ENCODE results near the gene FMNL3. TPM values are rescaled to one million over a fixed set of nuclear protein-coding genes. Genes with fewer than 3 reads are reported as not detected.

Gene FMNL3
- total RNA-seq, 1 experiment from 2014 or later: 5.6 TPM

DNA sequence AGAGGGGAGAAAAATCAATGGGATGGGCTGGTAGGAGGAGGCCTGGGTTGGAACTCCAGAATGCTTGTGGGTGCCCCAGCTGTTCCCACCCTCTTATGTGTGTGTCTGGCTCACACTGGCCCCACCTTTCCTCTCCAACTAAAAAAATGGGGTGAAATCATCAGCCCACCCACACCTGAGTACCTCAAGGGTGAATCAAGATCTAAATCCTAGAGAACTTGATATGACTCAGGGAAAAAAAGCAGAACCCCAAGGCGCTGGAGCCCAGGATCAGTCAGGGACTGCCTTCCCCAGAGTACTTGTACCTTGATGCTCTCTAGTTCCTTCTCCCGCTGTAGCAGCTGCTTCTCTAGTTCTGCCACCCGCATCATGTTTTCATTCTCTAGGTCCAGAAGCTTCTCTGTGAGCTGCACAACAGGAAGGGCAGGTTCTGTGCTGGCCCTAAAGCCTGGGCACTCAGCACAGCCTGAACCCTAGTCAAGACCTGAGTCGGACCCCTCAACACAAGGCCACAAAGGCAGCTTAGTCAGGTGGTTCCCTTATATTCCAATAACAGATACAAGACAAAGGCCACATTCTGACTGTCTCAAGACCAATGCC is 54.2 kb downstream of the FMNL3 start:
- intact Hi-C loops (cut with micrococcal nuclease; ENCODE audit: unreplicated experiment): no loop called here
- ChIA-PET POLR2A (ENCODE audit: unreplicated experiment) (no interaction called here), CTCF (no interaction called here)

DNA sequence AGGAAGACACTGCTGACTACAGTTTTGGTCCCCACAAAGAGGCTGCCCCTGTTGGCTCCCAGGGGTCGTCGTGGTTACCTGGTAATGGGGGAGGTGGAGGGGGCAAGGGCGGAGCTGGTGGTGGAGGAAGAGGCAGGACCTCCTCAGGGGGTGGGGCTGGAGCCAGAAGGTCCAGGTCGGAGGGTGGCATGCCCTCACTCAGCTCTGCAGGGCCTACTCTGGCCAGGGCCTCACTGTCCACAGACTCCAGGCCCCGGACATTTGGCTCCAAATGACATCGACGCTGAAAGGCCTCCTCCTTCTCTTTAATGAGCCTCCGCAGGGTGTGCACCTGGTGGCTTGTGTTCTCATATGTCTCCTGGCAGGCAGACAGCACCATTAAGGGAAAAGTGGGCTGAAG is 55.4 kb downstream of the FMNL3 start:
- H3K4me2 ChIP-seq: no peak overlapping the region
- no peaks in the 10 kb centered on the region for H3K4me1 ChIP-seq (replicated peaks; ENCODE audit: insufficient read depth)
- ChIA-PET CTCF (no interaction called here), POLR2A (ENCODE audit: unreplicated experiment) (no interaction called here)
- no peak for DNase-seq
- no peaks in the 10 kb centered on the region for H3K27me3 ChIP-seq (ENCODE audit: insufficient read depth, low read depth)
- no peak overlapping the region for H3K4me3 ChIP-seq
- intact Hi-C loops (cut with micrococcal nuclease; ENCODE audit: unreplicated experiment): no loop called here
- TF ChIP-seq CTCF (conservative IDR thresholded peaks at IDR 0.05) (no peak), EZH2 (IDR thresholded peaks at IDR 0.05; ENCODE audit: low read depth) (no peak)
- no peaks in the 10 kb centered on the region for H3K36me3 ChIP-seq (ENCODE audit: low read depth)
- H3K79me2 ChIP-seq (ENCODE audit: low read depth): no peaks in the 10 kb centered on the region
- H3K9me2 ChIP-seq (ENCODE audit: insufficient read depth): no peaks in the 10 kb centered on the region
- no peak overlapping the region for H3K27ac ChIP-seq
- no peaks in the 10 kb centered on the region for H3K9me3 ChIP-seq (ENCODE audit: insufficient read depth, low read depth)
- H4K20me1 ChIP-seq (ENCODE audit: insufficient read depth): no peaks in the 10 kb centered on the region
- H3F3A ChIP-seq (ENCODE audit: insufficient read depth, low read depth): no peaks in the 10 kb centered on the region
- H2AFZ ChIP-seq: no peak overlapping the region
- BruUV-seq (replicated peaks): no TSS peak

More for the DNA sequence above, 54.2 kb downstream of the FMNL3 start:
- Histone ChIP-seq H3K36me3 (ENCODE audit: low read depth) (no peaks in the 10 kb centered on the region), H3K79me2 (ENCODE audit: low read depth) (no peaks in the 10 kb centered on the region), H2AFZ (no peak overlapping the region), H3F3A (ENCODE audit: insufficient read depth, low read depth) (no peaks in the 10 kb centered on the region), H3K4me1 (replicated peaks; ENCODE audit: insufficient read depth) (no peaks in the 10 kb centered on the region), H3K27ac (no peak overlapping the region), H4K20me1 (ENCODE audit: insufficient read depth) (no peaks in the 10 kb centered on the region), H3K4me3 (no peak overlapping the region), H3K27me3 (ENCODE audit: insufficient read depth, low read depth) (no peaks in the 10 kb centered on the region), H3K9me3 (ENCODE audit: insufficient read depth, low read depth) (no peaks in the 10 kb centered on the region), H3K4me2 (no peak overlapping the region), H3K9me2 (ENCODE audit: insufficient read depth) (no peaks in the 10 kb centered on the region)
- BruUV-seq (replicated peaks): no TSS peak
- TF ChIP-seq EZH2 (IDR thresholded peaks at IDR 0.05; ENCODE audit: low read depth): no peak
- DNase-seq: no peak

GRCh38 chr12:49649892-49650291 is 57.3 kb downstream of the FMNL3 start:
- Histone ChIP-seq H3F3A (ENCODE audit: insufficient read depth, low read depth) (no peaks in the 10 kb centered on the region), H3K36me3 (ENCODE audit: low read depth) (no peaks in the 10 kb centered on the region), H3K27me3 (ENCODE audit: insufficient read depth, low read depth) (no peaks in the 10 kb centered on the region), H3K79me2 (ENCODE audit: low read depth) (no peaks in the 10 kb centered on the region), H3K9me2 (ENCODE audit: insufficient read depth) (no peaks in the 10 kb centered on the region), H3K4me1 (replicated peaks; ENCODE audit: insufficient read depth) (no peaks in the 10 kb centered on the region), H3K4me2 (no peak overlapping the region), H3K9me3 (ENCODE audit: insufficient read depth, low read depth) (no peaks in the 10 kb centered on the region), H3K4me3 (no peak overlapping the region), H4K20me1 (ENCODE audit: insufficient read depth) (no peaks in the 10 kb centered on the region), H2AFZ (no peak overlapping the region), H3K27ac (no peak overlapping the region)
- no TSS peak for BruUV-seq (replicated peaks)
- intact Hi-C loops (cut with micrococcal nuclease; ENCODE audit: unreplicated experiment): loop anchor here (10.0 kb wide), 1 partner anchor 405 kb away; the partner anchor contains the start of gene ASIC1
- ChIA-PET POLR2A (ENCODE audit: unreplicated experiment) (interaction anchor here (0.5 kb wide), 1 partner anchor 435 kb away, joined by 3 read pairs; no protein-coding TSS in a partner anchor), CTCF (no interaction called here)
- DNase-seq: no peak
- TF ChIP-seq CTCF (conservative IDR thresholded peaks at IDR 0.05): no peak
- no peak for TF ChIP-seq EZH2 (IDR thresholded peaks at IDR 0.05; ENCODE audit: low read depth)

DNA sequence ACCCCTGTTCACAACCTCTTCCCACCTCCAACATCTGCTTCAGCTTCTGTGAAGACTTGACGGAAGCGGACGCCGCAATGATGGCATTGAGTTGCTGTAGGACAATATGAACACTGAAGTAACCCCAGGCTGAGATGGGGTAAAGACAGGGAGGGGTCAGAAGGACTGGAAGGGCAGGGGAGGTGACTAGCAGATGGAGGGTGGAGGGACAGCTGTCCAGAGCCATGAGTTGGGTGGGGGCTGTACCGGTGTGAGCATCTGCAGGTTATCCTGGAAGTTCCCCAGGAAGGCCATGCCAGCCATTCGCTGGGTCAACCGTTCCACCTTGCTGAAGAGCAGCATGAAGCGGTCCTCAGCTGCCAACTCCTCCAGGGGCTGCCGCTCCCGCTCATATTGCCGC is 57.8 kb downstream of the FMNL3 start:
- Histone ChIP-seq H3K4me2 (no peak overlapping the region), H3K4me1 (replicated peaks; ENCODE audit: insufficient read depth) (no peaks in the 10 kb centered on the region), H3F3A (ENCODE audit: insufficient read depth, low read depth) (no peaks in the 10 kb centered on the region), H3K27ac (no peak overlapping the region), H3K27me3 (ENCODE audit: insufficient read depth, low read depth) (no peaks in the 10 kb centered on the region), H3K79me2 (ENCODE audit: low read depth) (no peaks in the 10 kb centered on the region), H2AFZ (no peak overlapping the region), H4K20me1 (ENCODE audit: insufficient read depth) (no peaks in the 10 kb centered on the region), H3K36me3 (ENCODE audit: low read depth) (no peaks in the 10 kb centered on the region), H3K4me3 (no peak overlapping the region), H3K9me3 (ENCODE audit: insufficient read depth, low read depth) (no peaks in the 10 kb centered on the region), H3K9me2 (ENCODE audit: insufficient read depth) (no peaks in the 10 kb centered on the region)
- ChIA-PET POLR2A (ENCODE audit: unreplicated experiment) (interaction anchor here (0.5 to 0.7 kb wide), 2 partner anchors 25 to 435 kb away, joined by 3 to 4 read pairs; no protein-coding TSS in a partner anchor), CTCF (no interaction called here)
- intact Hi-C loops (cut with micrococcal nuclease; ENCODE audit: unreplicated experiment): loop anchor here (10.0 kb wide), 1 partner anchor 405 kb away; the partner anchor contains the start of gene ASIC1
- TF ChIP-seq CTCF (conservative IDR thresholded peaks at IDR 0.05) (no peak), EZH2 (IDR thresholded peaks at IDR 0.05; ENCODE audit: low read depth) (no peak)
- no TSS peak for BruUV-seq (replicated peaks)
- DNase-seq: no peak
